ENCODE measurements around the gene EPB41L2. TPM values are rescaled to one million over a fixed set of nuclear protein-coding genes. Genes with fewer than 3 reads are reported as not detected.

EPB41L2 gene
- total and polyA plus RNA-seq, 5 donors = 30.2 to 120 (median 105) TPM

GRCh38 chr6:131004387-131004755 lies 58.7 kb downstream of the EPB41L2 start:
- DNase-seq (no peak), ATAC-seq (no peak)
- Histone ChIP-seq H3K9me3 (ENCODE audit: control insufficient read depth, low read length) (no peaks in the 10 kb centered on the region), H3K4me3 (ENCODE audit: low read length) (no peak overlapping the region), H3K27ac (ENCODE audit: low read length) (no peak overlapping the region), H3K27me3 (ENCODE audit: control insufficient read depth, insufficient read depth) (no peaks in the 10 kb centered on the region), H3K4me1 (ENCODE audit: control insufficient read depth, insufficient read depth, low read length) (peaks cover 10% of the 10 kb centered on the region)
- intact Hi-C loops (cut with DNase I) = no loop called here
- 83% methylated on average over 1 of the region's 1 CpG for WGBS

GRCh38 chr6:131003488-131004386 lies 59.3 kb downstream of the EPB41L2 start:
- no peaks in the 10 kb centered on the region for H3K27me3 ChIP-seq (ENCODE audit: control insufficient read depth, insufficient read depth)
- H3K4me1 ChIP-seq (ENCODE audit: control insufficient read depth, insufficient read depth, low read length) = peaks cover 14% of the 10 kb centered on the region
- H3K27ac ChIP-seq (ENCODE audit: low read length) = peak overlapping the region; percentile 17
- DNase-seq (no peak), ATAC-seq (no peak)
- intact Hi-C loops (cut with DNase I) = no loop called here
- no peaks in the 10 kb centered on the region for H3K9me3 ChIP-seq (ENCODE audit: control insufficient read depth, low read length)
- WGBS = 44% methylated on average over 5 of the region's 5 CpGs
- H3K4me3 ChIP-seq (ENCODE audit: low read length) = no peak overlapping the region

GRCh38 chr6:131002661-131002980 lies 60.4 kb downstream of the EPB41L2 start:
- 42% methylated on average over 3 of the region's 3 CpGs for WGBS
- intact Hi-C loops (cut with DNase I) = no loop called here
- H3K4me3 ChIP-seq (ENCODE audit: low read length) = no peak overlapping the region
- ATAC-seq (no peak), DNase-seq (no peak)
- H3K4me1 ChIP-seq (ENCODE audit: control insufficient read depth, insufficient read depth, low read length) = peaks cover 14% of the 10 kb centered on the region
- no peak overlapping the region for H3K27ac ChIP-seq (ENCODE audit: low read length)
- H3K27me3 ChIP-seq (ENCODE audit: control insufficient read depth, insufficient read depth) = no peaks in the 10 kb centered on the region
- H3K9me3 ChIP-seq (ENCODE audit: control insufficient read depth, low read length) = no peaks in the 10 kb centered on the region

DNA sequence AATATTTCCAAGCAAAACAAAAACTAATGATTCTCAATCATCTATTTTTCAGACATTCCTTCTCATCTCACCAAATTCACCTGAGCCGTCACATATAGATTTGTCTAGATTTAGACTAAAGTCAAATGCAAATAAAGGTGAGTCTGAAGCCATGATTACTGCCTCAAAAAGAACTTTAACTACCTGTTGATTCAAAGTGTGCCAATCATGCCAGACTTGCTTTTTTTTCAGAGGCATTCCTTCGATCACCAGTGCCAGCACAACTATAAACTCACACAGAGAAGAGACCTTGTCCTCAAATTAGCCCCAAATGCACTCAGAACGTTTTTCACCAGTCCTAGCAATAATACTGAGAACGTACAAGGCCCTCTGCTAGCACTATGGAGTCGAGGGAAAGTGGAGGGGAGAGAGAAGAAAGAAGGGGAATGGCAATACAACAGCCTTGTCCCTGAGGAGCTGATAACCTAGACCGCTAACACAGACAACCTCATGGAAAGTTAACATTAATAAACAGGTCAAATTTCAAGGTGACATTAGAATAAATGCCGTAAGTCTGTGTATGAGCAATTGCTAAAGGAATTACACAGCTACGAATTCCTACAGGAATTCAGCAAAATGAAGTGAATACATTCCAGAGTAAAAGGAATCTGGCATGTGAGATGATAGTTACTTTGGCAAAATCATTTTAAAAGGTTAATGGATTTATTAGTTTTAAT lies 60.9 kb downstream of the EPB41L2 start:
- WGBS = 49% methylated on average over 8 of the region's 8 CpGs
- Histone ChIP-seq H3K27ac (ENCODE audit: low read length) (peak overlapping the region; percentile 13), H3K4me3 (ENCODE audit: low read length) (no peak overlapping the region), H3K27me3 (ENCODE audit: control insufficient read depth, insufficient read depth) (no peaks in the 10 kb centered on the region), H3K4me1 (ENCODE audit: control insufficient read depth, insufficient read depth, low read length) (peaks cover 14% of the 10 kb centered on the region), H3K9me3 (ENCODE audit: control insufficient read depth, low read length) (no peaks in the 10 kb centered on the region)
- peak in 1 of 2 donors; percentile 28 for ATAC-seq
- no peak for DNase-seq
- intact Hi-C loops (cut with DNase I) = no loop called here

- 47% methylated on average over 12 of the region's 12 CpGs for WGBS
- ATAC-seq (peak; percentile 62 to 71), DNase-seq (no peak)
- H3K4me1 ChIP-seq (ENCODE audit: control insufficient read depth, insufficient read depth, low read length) = peaks cover 14% of the 10 kb centered on the region
- no peaks in the 10 kb centered on the region for H3K9me3 ChIP-seq (ENCODE audit: control insufficient read depth, low read length)
- intact Hi-C loops (cut with DNase I) = no loop called here
- peak overlapping the region; percentile 33 for H3K4me3 ChIP-seq (ENCODE audit: low read length)
- no peaks in the 10 kb centered on the region for H3K27me3 ChIP-seq (ENCODE audit: control insufficient read depth, insufficient read depth)
- H3K27ac ChIP-seq (ENCODE audit: low read length) = peak overlapping the region; percentile 8
Measured at GRCh38 chr6:131001111-131001736, 61.8 kb downstream of the EPB41L2 start.

- no peaks in the 10 kb centered on the region for H3K27me3 ChIP-seq (ENCODE audit: control insufficient read depth, insufficient read depth)
- WGBS = 67% methylated on average over 6 of the region's 6 CpGs
- ATAC-seq (peak in 1 of 2 donors; percentile 62), DNase-seq (no peak)
- intact Hi-C loops (cut with DNase I) = no loop called here
- no peak overlapping the region for H3K27ac ChIP-seq (ENCODE audit: low read length)
- peaks cover 15% of the 10 kb centered on the region for H3K4me1 ChIP-seq (ENCODE audit: control insufficient read depth, insufficient read depth, low read length)
- no peak overlapping the region for H3K4me3 ChIP-seq (ENCODE audit: low read length)
- no peaks in the 10 kb centered on the region for H3K9me3 ChIP-seq (ENCODE audit: control insufficient read depth, low read length)
Measured at GRCh38 chr6:131000544-131000943, 62.5 kb downstream of the EPB41L2 start.

DNA sequence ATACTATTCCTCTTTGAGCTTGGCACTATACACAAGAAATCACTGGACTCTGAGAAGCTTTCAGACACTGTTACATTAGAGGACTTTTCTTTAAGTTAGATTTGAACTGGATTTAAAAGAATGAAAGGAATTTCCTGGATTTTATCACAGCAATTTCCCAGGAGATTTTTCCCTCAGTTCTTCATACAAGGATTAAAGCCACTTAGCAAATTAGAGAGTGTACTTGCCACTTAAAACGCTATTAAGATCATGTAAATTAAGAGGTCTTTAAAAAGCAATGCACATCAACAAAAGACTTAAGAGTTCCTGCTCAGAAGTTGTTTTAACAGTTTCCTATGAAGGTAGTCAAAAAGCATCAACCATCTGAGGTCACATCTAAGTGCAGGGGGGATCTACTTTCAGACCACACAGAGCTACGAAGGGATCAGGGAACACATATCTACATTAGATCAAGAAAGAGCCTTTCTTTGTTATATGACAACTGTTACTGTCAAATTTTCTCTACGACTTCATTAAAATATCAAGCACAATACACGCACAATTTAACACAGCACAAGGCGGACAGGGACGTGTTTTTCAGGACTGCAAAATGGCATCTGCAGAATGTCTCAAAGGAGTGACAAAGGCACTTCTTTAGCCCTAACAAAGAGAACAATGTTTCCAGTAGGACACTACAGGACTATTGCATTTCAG lies 65.8 kb downstream of the EPB41L2 start:
- no peak overlapping the region for H3K4me3 ChIP-seq (ENCODE audit: low read length)
- ATAC-seq (no peak), DNase-seq (no peak)
- H3K9me3 ChIP-seq (ENCODE audit: control insufficient read depth, low read length) = no peaks in the 10 kb centered on the region
- H3K4me1 ChIP-seq (ENCODE audit: control insufficient read depth, insufficient read depth, low read length) = peaks cover 10% of the 10 kb centered on the region
- WGBS = 45% methylated on average over 6 of the region's 6 CpGs
- intact Hi-C loops (cut with DNase I) = no loop called here
- no peaks in the 10 kb centered on the region for H3K27me3 ChIP-seq (ENCODE audit: control insufficient read depth, insufficient read depth)
- no peak overlapping the region for H3K27ac ChIP-seq (ENCODE audit: low read length)

DNA sequence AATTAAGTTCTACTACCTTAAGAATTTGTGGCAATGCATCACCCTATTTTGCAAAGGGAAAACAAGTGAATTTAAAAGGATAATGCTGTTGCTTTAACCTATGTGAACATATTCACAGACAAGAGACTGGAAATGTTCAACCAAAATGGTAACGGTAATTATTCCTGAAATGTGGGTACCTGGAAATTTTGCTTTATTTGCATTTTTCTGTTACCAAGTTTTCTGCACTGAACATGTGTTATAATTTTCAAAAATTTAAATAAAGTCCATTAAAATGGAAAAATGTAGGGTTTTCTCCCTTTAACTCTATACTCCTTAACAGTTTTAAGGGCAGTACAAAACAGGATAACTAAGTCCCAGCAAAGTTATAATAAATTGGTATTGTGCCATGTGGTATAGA lies 66.4 kb downstream of the EPB41L2 start:
- DNase-seq (no peak), ATAC-seq (no peak)
- Histone ChIP-seq H3K4me1 (ENCODE audit: control insufficient read depth, insufficient read depth, low read length) (peaks cover 7% of the 10 kb centered on the region), H3K27ac (ENCODE audit: low read length) (no peak overlapping the region), H3K4me3 (ENCODE audit: low read length) (no peak overlapping the region), H3K27me3 (ENCODE audit: control insufficient read depth, insufficient read depth) (no peaks in the 10 kb centered on the region), H3K9me3 (ENCODE audit: control insufficient read depth, low read length) (no peaks in the 10 kb centered on the region)
- WGBS = 86% methylated on average over 1 of the region's 1 CpG
- intact Hi-C loops (cut with DNase I) = no loop called here

- WGBS = 93% methylated on average over 2 of the region's 2 CpGs
- H3K4me1 ChIP-seq (ENCODE audit: control insufficient read depth, insufficient read depth, low read length) = peaks cover 6% of the 10 kb centered on the region
- intact Hi-C loops (cut with DNase I) = no loop called here
- ATAC-seq (no peak), DNase-seq (no peak)
- H3K27ac ChIP-seq (ENCODE audit: low read length) = no peak overlapping the region
- no peak overlapping the region for H3K4me3 ChIP-seq (ENCODE audit: low read length)
- no peaks in the 10 kb centered on the region for H3K9me3 ChIP-seq (ENCODE audit: control insufficient read depth, low read length)
- H3K27me3 ChIP-seq (ENCODE audit: control insufficient read depth, insufficient read depth) = no peaks in the 10 kb centered on the region
Measured at GRCh38 chr6:130995783-130996447, 67.1 kb downstream of the EPB41L2 start.

GRCh38 chr6:130994319-130995097 lies 68.5 kb downstream of the EPB41L2 start:
- H3K4me1 ChIP-seq (ENCODE audit: control insufficient read depth, insufficient read depth, low read length) = peaks cover 6% of the 10 kb centered on the region
- no peak overlapping the region for H3K4me3 ChIP-seq (ENCODE audit: low read length)
- intact Hi-C loops (cut with DNase I) = no loop called here
- 95% methylated on average over 10 of the region's 10 CpGs for WGBS
- ATAC-seq (no peak), DNase-seq (no peak)
- no peak overlapping the region for H3K27ac ChIP-seq (ENCODE audit: low read length)
- no peaks in the 10 kb centered on the region for H3K27me3 ChIP-seq (ENCODE audit: control insufficient read depth, insufficient read depth)
- H3K9me3 ChIP-seq (ENCODE audit: control insufficient read depth, low read length) = no peaks in the 10 kb centered on the region
